HEK293T (cell line): ENCODE results near the gene RPL13.

ENCODE experiments used
- CTCF ChIA-PET: fragments of 350-600 bp; formaldehyde crosslinking; extraction: SDS; loops from one replicate; lab custom pipeline; 2021; ENCODE audit warnings: antibody characterized with exemption, inconsistent platforms; lab: Yijun Ruan, JAX
- POLR2A ChIA-PET: fragments of 350-600 bp; formaldehyde crosslinking; extraction: SDS; loops from one replicate; lab custom pipeline; 2020; ENCODE audit warnings: antibody characterized with exemption, inconsistent platforms; lab: Yijun Ruan, JAX
- DNase-seq: peaks from one replicate; pipeline ENCODE4 v3.0.0; 2012; ENCODE audit warnings: mixed read lengths; ENCODE audit errors: extremely low spot score
- ARNT ChIP-seq: fragments of 450-650 bp; IDR thresholded peaks from 2 replicates; pipeline ENCODE4 v1.6.1; 2017; ENCODE audit warnings: mild to moderate bottlenecking
- BHLHE40 ChIP-seq: fragments of 450-650 bp; IDR thresholded peaks from 2 replicates; pipeline ENCODE4 v1.6.1; 2016; ENCODE audit warnings: mild to moderate bottlenecking, moderate library complexity, borderline replicate concordance
- CTBP1 ChIP-seq: fragments of 450-650 bp; IDR thresholded peaks from 2 replicates; pipeline ENCODE4 v1.6.1; 2016; ENCODE audit warnings: borderline replicate concordance
- ELF4 ChIP-seq: fragments of 450-650 bp; IDR thresholded peaks from 2 replicates; pipeline ENCODE4 v1.6.1; 2017; ENCODE audit warnings: antibody characterized with exemption
- FOXA1 ChIP-seq: fragments of 450-650 bp; IDR thresholded peaks from 2 replicates; pipeline ENCODE4 v1.6.1; 2016; ENCODE audit warnings: mild to moderate bottlenecking
- FOXK2 ChIP-seq: fragments of 450-650 bp; IDR thresholded peaks from 2 replicates; pipeline ENCODE4 v1.6.1; 2016; ENCODE audit warnings: mild to moderate bottlenecking
- FOXM1 ChIP-seq: fragments of 450-650 bp; IDR thresholded peaks from 2 replicates; pipeline ENCODE4 v1.6.1; 2017; ENCODE audit warnings: mild to moderate bottlenecking, borderline replicate concordance
- HDGF ChIP-seq: fragments of 450-650 bp; IDR thresholded peaks from 2 replicates; pipeline ENCODE4 v1.6.1; 2017; ENCODE audit warnings: antibody characterized with exemption, borderline replicate concordance
- L3MBTL2 ChIP-seq: fragments of 450-650 bp; conservative IDR thresholded peaks from 2 replicates; pipeline ENCODE4 v1.6.1; 2016; ENCODE audit warnings: mild to moderate bottlenecking
- LEF1 ChIP-seq: fragments of 450-650 bp; IDR thresholded peaks from 2 replicates; pipeline ENCODE4 v1.6.1; 2017; ENCODE audit warnings: mild to moderate bottlenecking, borderline replicate concordance
- NFRKB ChIP-seq: fragments of 450-650 bp; IDR thresholded peaks from 2 replicates; pipeline ENCODE4 v1.6.1; 2016; ENCODE audit warnings: mild to moderate bottlenecking, moderate library complexity
- SP1 ChIP-seq: fragments of 450-650 bp; IDR thresholded peaks from 2 replicates; pipeline ENCODE4 v1.6.1; 2017
- SUZ12 ChIP-seq: fragments of 450-650 bp; IDR thresholded peaks from 2 replicates; pipeline ENCODE4 v1.6.1; 2016; ENCODE audit warnings: mild to moderate bottlenecking
- TARDBP ChIP-seq: fragments of 450-650 bp; IDR thresholded peaks from 2 replicates; pipeline ENCODE4 v1.6.1; 2016
- ZNF384 ChIP-seq: fragments of 450-650 bp; IDR thresholded peaks from 2 replicates; pipeline ENCODE4 v1.6.1; 2016
- TF ChIP-seq, protein P1 (sequence below): fragments of 450-650 bp; IDR thresholded peaks from 2 replicates; pipeline ENCODE4 v1.6.1; 2016

The RPL13 gene

DNA sequence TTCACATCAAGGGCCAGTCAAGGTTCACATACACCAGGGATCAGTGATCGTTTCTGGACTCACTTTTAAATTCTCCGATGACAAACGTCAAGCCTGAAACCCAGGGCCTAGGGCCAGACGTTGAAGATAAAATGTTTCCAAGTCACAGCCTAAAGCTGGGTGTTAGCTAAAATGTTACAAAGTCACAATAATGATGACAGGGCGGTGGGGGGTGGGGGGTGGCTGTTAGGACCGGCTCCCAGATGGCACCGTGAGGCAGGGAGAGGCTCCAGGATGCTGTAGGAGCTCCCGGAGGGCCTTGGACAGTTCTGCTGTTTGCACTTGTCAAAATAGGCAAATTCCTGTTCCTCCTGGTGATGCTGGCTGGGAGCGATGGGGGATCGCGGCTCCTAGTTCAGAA, 16.4 kb upstream of the RPL13 start:
- TF ChIP-seq, protein P1, sequence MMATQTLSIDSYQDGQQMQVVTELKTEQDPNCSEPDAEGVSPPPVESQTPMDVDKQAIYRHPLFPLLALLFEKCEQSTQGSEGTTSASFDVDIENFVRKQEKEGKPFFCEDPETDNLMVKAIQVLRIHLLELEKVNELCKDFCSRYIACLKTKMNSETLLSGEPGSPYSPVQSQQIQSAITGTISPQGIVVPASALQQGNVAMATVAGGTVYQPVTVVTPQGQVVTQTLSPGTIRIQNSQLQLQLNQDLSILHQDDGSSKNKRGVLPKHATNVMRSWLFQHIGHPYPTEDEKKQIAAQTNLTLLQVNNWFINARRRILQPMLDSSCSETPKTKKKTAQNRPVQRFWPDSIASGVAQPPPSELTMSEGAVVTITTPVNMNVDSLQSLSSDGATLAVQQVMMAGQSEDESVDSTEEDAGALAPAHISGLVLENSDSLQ, result no peak
- TF ChIP-seq NFRKB (no peak), HDGF (no peak), TARDBP (no peak), SUZ12 (no peak), ARNT (no peak), SP1 (no peak)
- ChIA-PET POLR2A (no interaction called here), CTCF (interaction anchor here (0.8 kb wide), 1 partner anchor 13 kb away, joined by 4 read pairs; no protein-coding TSS in a partner anchor)
- DNase-seq, result no peak

DNA sequence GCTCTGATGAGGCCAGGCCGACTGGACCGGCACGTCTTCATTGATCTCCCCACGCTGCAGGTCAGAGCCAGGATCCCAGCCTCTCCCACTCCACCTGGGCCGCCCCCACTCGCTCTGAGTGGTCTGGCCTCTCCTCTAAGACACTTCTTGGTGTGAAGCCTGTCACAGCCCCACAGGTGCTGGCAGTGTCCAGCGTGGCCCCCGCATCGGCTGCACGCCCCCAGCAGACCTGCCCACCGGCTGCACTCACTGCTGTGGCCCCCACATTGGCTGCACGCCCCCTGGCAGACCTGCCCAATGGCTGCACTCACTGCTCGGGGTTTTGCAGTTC, 15.8 kb upstream of the RPL13 start:
- ChIA-PET POLR2A (no interaction called here), CTCF (no interaction called here)
- TF ChIP-seq FOXA1, result no peak
- TF ChIP-seq L3MBTL2, result no peak
- no peak for TF ChIP-seq FOXK2
- TF ChIP-seq ELF4, result no peak
- no peak for TF ChIP-seq CTBP1
- TF ChIP-seq ARNT, result no peak
- TF ChIP-seq SP1, result no peak
- no peak for TF ChIP-seq LEF1
- no peak for TF ChIP-seq ZNF384
- TF ChIP-seq HDGF, result no peak
- TF ChIP-seq, protein P1, result no peak
- TF ChIP-seq BHLHE40, result no peak
- TF ChIP-seq FOXM1, result no peak
- TF ChIP-seq NFRKB, result no peak
- TF ChIP-seq SUZ12, result no peak
- TF ChIP-seq TARDBP, result no peak
- no peak for DNase-seq

DNA sequence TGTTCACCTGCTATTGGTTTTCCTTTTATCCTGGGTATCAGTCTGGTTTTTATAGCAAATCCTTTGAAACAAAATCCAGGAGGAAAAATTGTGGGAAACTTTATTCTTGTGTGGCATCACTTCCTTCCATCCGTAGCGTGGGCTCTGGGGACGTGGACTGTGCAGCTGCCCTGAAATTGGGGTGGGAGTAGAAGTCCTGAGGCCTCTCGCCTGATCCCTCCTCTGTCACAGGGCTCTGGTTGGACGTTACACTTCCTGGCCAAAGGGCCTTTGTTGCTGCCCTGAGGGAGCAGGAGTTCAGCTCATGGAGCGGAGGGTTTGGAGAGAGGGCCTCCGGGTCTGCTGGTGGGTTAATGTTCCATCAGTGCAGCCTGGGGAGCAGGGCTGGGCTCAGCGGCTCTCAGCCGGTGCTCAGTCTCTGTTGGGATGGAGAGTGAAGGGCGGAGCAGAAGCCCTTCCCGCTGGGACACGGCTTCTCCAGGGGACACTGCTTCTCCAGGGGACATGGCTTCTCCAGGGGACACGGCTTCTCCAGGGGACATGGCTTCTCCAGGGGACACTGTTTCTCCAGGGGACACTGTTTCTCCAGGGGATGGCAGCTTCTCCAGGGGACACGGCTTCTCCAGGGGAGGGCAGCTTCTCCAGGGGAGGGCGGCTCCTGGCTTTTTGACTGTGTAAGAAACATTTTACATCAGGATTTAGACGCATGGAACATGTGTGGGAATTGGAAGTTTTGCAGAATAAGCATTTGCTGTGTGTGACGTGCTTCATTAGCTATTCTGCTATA, 15.2 kb upstream of the RPL13 start:
- POLR2A ChIA-PET, result no interaction called here
- DNase-seq, result no peak
- TF ChIP-seq SP1 (no peak), FOXK2 (no peak), TARDBP (no peak), LEF1 (no peak), NFRKB (no peak), HDGF (no peak), ELF4 (no peak), ZNF384 (no peak), FOXA1 (no peak), CTBP1 (no peak), ARNT (no peak)
- CTCF ChIA-PET, result no interaction called here

GRCh38 chr16:89545831-89546574, 14.5 kb upstream of the RPL13 start:
- TF ChIP-seq, protein P1, result no peak
- TF ChIP-seq CTBP1 (no peak), SUZ12 (no peak), ELF4 (no peak), NFRKB (no peak), TARDBP (no peak), SP1 (no peak), FOXK2 (no peak), FOXA1 (no peak), ZNF384 (no peak), FOXM1 (no peak), HDGF (no peak), L3MBTL2 (no peak), BHLHE40 (no peak), ARNT (no peak), LEF1 (no peak)
- ChIA-PET POLR2A (no interaction called here), CTCF (no interaction called here)
- no peak for DNase-seq

DNA sequence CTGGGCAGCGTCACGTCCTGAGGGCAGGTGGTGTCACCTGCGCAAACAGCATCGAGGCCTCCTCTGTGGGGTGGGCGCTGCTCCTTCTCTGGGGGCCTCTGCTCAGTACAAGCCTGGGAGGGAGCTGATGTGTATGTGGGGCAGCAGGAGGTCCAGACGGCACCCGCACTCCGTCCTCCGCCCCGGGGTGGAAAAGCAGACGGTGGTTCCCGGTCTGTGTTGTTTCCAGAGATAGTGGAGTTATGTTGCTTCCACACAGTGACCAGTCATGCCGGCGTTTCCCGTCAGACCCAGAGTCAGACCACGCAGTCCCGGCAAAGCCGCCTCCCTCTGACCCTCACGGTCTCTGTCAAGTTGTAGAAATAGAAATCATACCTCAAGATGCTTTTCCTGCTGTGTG, 13.7 kb upstream of the RPL13 start:
- CTCF ChIA-PET, result no interaction called here
- TF ChIP-seq LEF1, result no peak
- TF ChIP-seq HDGF, result no peak
- no peak for TF ChIP-seq ZNF384
- TF ChIP-seq ARNT, result no peak
- TF ChIP-seq SUZ12, result no peak
- no peak for TF ChIP-seq NFRKB
- no peak for TF ChIP-seq ELF4
- no peak for TF ChIP-seq SP1
- TF ChIP-seq, protein P1, result no peak
- no peak for TF ChIP-seq CTBP1
- POLR2A ChIA-PET, result no interaction called here
- DNase-seq, result no peak
